Thoracic aorta (tissue), 2 donors: ENCODE data around the gene PLA2G6. TPM values are rescaled to one million over a fixed set of nuclear protein-coding genes. Genes with fewer than 3 reads are reported as not detected.
"Not testable (repeated sequence)": the region's sequence is repeated elsewhere in the genome, so short reads cannot be mapped to it uniquely, and the experiment has no call there.

Experiments used
- ATAC-seq: fragments of 150-250 bp; one replicate; pipeline ENCODE4 v1.8.0; 2017; ENCODE audit warnings: low read depth; ENCODE audit not compliant: insufficient number of reproducible peaks, low FRiP score
- DNase-seq: peaks from one replicate; pipeline ENCODE4 v3.0.0-alpha.2; 2020; ENCODE audit warnings: low spot score
- H3K27ac ChIP-seq, 2 donors: fragments of 200-600 bp; sonication (generic); 1 replicate in 1 of 2; 2 replicates in 1 of 2; pipeline ENCODE4 v1.5.1; 2016; ENCODE audit warnings: mild to moderate bottlenecking in 2 of 2, moderate library complexity in 2 of 2
- H3K27me3 ChIP-seq: fragments of 200-600 bp; sonication (generic); replicated peaks from 2 replicates; pipeline ENCODE4 v1.6.0; 2016; ENCODE audit warnings: mild to moderate bottlenecking; ENCODE audit not compliant: insufficient read depth
- H3K36me3 ChIP-seq: fragments of 200-600 bp; sonication (generic); one replicate; pipeline ENCODE4 v1.5.1; 2016
- H3K4me1 ChIP-seq, 2 donors: fragments of 200-600 bp; sonication (generic); 1 replicate in 1 of 2; 2 replicates in 1 of 2; pipeline versions ENCODE4 v1.5.1 to v1.6.0; 2016; ENCODE audit warnings: low read depth in 2 of 2, mild to moderate bottlenecking in 1 of 2; ENCODE audit not compliant: control insufficient read depth in 1 of 2
- H3K4me3 ChIP-seq: fragments of 200-600 bp; sonication (generic); 2 replicates; pipeline ENCODE4 v1.5.1; 2016; ENCODE audit warnings: mild to moderate bottlenecking
- H3K9me3 ChIP-seq: fragments of 200-600 bp; sonication (generic); 2 replicates; pipeline ENCODE4 v1.5.1; 2016
- CTCF ChIP-seq: fragments of 200-600 bp; sonication (generic); IDR thresholded peaks from one replicate; pipeline ENCODE4 v1.5.1; 2019; ENCODE audit warnings: antibody characterized with exemption
- total RNA-seq, 2 donors: library from RNA; depleted of rRNA; stranded (reverse); fragments of >200 nt; gene quantifications; one replicate each; pipeline versions ENCODE4 v1.1.0 to v1.2.3, GENCODE V29; 2016

The PLA2G6 gene
- total RNA-seq, 2 donors from 2014 or later = 27.4 to 50.4 TPM

DNA sequence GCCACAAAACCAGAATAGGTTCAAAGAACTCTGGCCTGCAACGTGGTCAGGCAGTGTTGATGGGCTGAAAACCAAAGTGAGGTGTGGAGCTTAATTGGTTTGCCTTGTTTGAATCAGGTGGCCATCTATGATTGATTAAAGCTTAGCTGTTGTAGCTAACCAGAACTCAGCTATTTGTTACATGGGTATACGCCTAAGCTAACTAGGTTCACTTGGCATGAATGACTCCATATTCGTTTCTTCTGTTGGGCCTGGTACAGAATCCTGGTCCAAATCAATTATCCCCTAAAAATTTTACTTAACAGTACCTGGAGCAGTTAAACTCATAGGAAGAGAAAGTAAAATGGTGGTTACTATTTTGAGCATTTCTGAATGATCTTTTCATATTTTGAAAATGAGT lies 63.4 kb downstream of the PLA2G6 start:
- Histone ChIP-seq H3K4me3 (no peak overlapping the region), H3K4me1 (peaks cover 0 to 13% of the 10 kb centered on the region in 2 donors), H3K27ac (no peak overlapping the region), H3K36me3 (no peaks in the 10 kb centered on the region), H3K27me3 (no peaks in the 10 kb centered on the region), H3K9me3 (no peaks in the 10 kb centered on the region)
- TF ChIP-seq CTCF = no peak
- DNase-seq (no peak), ATAC-seq (no peak)

DNA sequence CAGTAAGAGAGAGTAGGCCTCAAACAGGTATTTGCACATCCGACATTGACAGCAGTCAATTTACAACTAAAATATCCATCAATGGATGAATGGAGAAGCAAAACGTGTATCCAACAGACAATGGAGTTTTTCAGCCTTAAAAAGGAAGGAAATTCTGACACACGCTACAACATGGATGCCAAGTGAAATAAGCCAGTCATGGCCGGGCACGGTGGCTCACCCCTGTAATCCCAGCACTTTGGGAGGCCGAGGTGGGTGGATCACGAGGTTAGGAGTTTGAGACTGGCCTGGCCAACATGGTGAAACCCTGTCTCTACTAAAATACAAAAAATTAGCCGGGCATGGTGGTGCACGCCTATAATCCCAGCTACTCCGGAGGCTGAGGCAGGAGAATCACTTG lies 64.1 kb downstream of the PLA2G6 start:
- H3K4me3 ChIP-seq, H3K27ac ChIP-seq, H3K9me3 ChIP-seq, ATAC-seq, H3K27me3 ChIP-seq, H3K36me3 ChIP-seq, DNase-seq: not testable (repeated sequence)
- H3K4me1 ChIP-seq = peaks cover 0 to 13% of the 10 kb centered on the region in 2 donors

GRCh38 chr22:38115423-38116205 lies 66.0 kb downstream of the PLA2G6 start:
- no peaks in the 10 kb centered on the region for H3K36me3 ChIP-seq
- ATAC-seq (no peak), DNase-seq (no peak)
- no peaks in the 10 kb centered on the region for H3K27me3 ChIP-seq
- H3K4me3 ChIP-seq = no peak overlapping the region
- H3K27ac ChIP-seq = no peak overlapping the region
- no peak for TF ChIP-seq CTCF
- H3K9me3 ChIP-seq = no peaks in the 10 kb centered on the region
- peaks cover 0 to 15% of the 10 kb centered on the region in 2 donors for H3K4me1 ChIP-seq

GRCh38 chr22:38114484-38115398 lies 66.9 kb downstream of the PLA2G6 start:
- Histone ChIP-seq H3K9me3 (no peaks in the 10 kb centered on the region), H3K36me3 (no peaks in the 10 kb centered on the region), H3K27me3 (no peaks in the 10 kb centered on the region), H3K27ac (no peak overlapping the region), H3K4me3 (no peak overlapping the region), H3K4me1 (peaks cover 0 to 22% of the 10 kb centered on the region in 2 donors)
- DNase-seq = peak; percentile 37
- TF ChIP-seq CTCF = peak; percentile 97
- peak; percentile 35 for ATAC-seq

DNA sequence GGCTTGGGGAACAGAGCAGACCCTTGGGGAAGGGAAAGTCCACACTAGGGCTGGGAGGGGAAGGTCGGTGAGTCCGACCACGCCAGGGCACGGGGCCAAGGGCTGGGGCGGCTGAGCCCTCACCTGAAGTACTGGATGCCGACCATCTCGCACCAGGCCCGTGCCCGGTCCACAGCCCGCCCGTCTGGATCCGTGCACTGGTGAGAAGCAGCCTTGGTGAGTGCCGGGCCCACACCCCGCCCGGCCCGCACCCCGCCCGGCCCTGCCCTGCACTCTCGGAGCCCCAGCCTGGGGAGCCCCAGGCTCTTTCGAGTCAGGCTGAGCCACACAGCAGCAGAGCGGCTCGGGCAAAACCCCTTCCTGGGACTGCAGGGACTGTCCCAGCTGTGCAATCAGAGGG lies 69.2 kb downstream of the PLA2G6 start:
- no peak for DNase-seq
- ATAC-seq = no peak
- TF ChIP-seq CTCF = no peak
- peaks cover 0 to 34% of the 10 kb centered on the region in 2 donors for H3K4me1 ChIP-seq
- no peak overlapping the region for H3K27ac ChIP-seq
- no peaks in the 10 kb centered on the region for H3K27me3 ChIP-seq
- H3K36me3 ChIP-seq = no peaks in the 10 kb centered on the region
- H3K4me3 ChIP-seq = no peak overlapping the region
- no peaks in the 10 kb centered on the region for H3K9me3 ChIP-seq
